ENCODE results near the gene ZZZ3. TPM values are rescaled to one million over a fixed set of nuclear protein-coding genes. Genes with fewer than 3 reads are reported as not detected.
"Not testable (repeated sequence)": the region's sequence is repeated elsewhere in the genome, so short reads cannot be mapped to it uniquely, and the experiment has no call there.

Gene ZZZ3
- polyA plus RNA-seq, 1 experiment: 46.2 TPM

GRCh38 chr1:77678660-77679610 is 3.5 kb downstream of the ZZZ3 start:
- POLR2A ChIA-PET: no interaction called here
- Histone ChIP-seq H3K27ac (ENCODE audit: low read depth, low read length) (no peak overlapping the region), H3K27me3 (ENCODE audit: control insufficient read depth, insufficient read depth, low read length) (no peaks in the 10 kb centered on the region), H3K9me3 (ENCODE audit: control insufficient read depth, insufficient read depth, low read length) (no peaks in the 10 kb centered on the region; the same call in 1 of the 2 replicates), H3K4me3 (ENCODE audit: low read depth, low read length) (no peak overlapping the region)
- CTCF ChIA-PET: interaction anchor here (0.8 to 1.2 kb wide), 2 partner anchors 10 to 145 kb away, joined by 3 read pairs; no protein-coding TSS in a partner anchor
- no peak for DNase-seq (ENCODE audit: low read depth, low spot score)
- no peak for TF ChIP-seq CTCF (IDR thresholded peaks at IDR 0.05; ENCODE audit: low read depth, low read length)

GRCh38 chr1:77674807-77675206 is 7.7 kb downstream of the ZZZ3 start:
- H3K27ac ChIP-seq (ENCODE audit: low read depth, low read length); H3K9me3 ChIP-seq (ENCODE audit: control insufficient read depth, insufficient read depth, low read length); DNase-seq (ENCODE audit: low read depth, low spot score); POLR2A ChIA-PET; CTCF ChIA-PET; H3K27me3 ChIP-seq (ENCODE audit: control insufficient read depth, insufficient read depth, low read length); H3K4me3 ChIP-seq (ENCODE audit: low read depth, low read length): not testable (repeated sequence)

GRCh38 chr1:77673716-77674355 is 8.6 kb downstream of the ZZZ3 start:
- no peak for TF ChIP-seq CTCF (IDR thresholded peaks at IDR 0.05; ENCODE audit: low read depth, low read length)
- H3K9me3 ChIP-seq (ENCODE audit: control insufficient read depth, insufficient read depth, low read length): no peaks in the 10 kb centered on the region
- H3K27ac ChIP-seq (ENCODE audit: low read depth, low read length): no peak overlapping the region
- no peak overlapping the region for H3K4me3 ChIP-seq (ENCODE audit: low read depth, low read length)
- no peak for DNase-seq (ENCODE audit: low read depth, low spot score)
- no peaks in the 10 kb centered on the region for H3K27me3 ChIP-seq (ENCODE audit: control insufficient read depth, insufficient read depth, low read length)
- ChIA-PET POLR2A (interaction anchor here (0.7 kb wide), 1 partner anchor 10 kb away, joined by 3 read pairs; no protein-coding TSS in a partner anchor), CTCF (interaction anchor here (0.6 to 0.9 kb wide), 2 partner anchors 10 to 24 kb away, joined by 4 read pairs; no protein-coding TSS in a partner anchor)

GRCh38 chr1:77673030-77673429 is 9.4 kb downstream of the ZZZ3 start:
- TF ChIP-seq CTCF (IDR thresholded peaks at IDR 0.05; ENCODE audit: low read depth, low read length): no peak
- no peak overlapping the region for H3K27ac ChIP-seq (ENCODE audit: low read depth, low read length)
- DNase-seq (ENCODE audit: low read depth, low spot score): no peak
- no peaks in the 10 kb centered on the region for H3K9me3 ChIP-seq (ENCODE audit: control insufficient read depth, insufficient read depth, low read length)
- no peak overlapping the region for H3K4me3 ChIP-seq (ENCODE audit: low read depth, low read length)
- ChIA-PET CTCF (interaction anchor here (1.0 kb wide), 1 partner anchor 10 kb away, joined by 3 read pairs; the partner anchor contains the start of gene ZZZ3), POLR2A (no interaction called here)
- H3K27me3 ChIP-seq (ENCODE audit: control insufficient read depth, insufficient read depth, low read length): no peaks in the 10 kb centered on the region

- Histone ChIP-seq H3K27me3 (ENCODE audit: control insufficient read depth, insufficient read depth, low read length) (no peaks in the 10 kb centered on the region), H3K4me3 (ENCODE audit: low read depth, low read length) (no peak overlapping the region; the same call in 1 of the 2 replicates), H3K9me3 (ENCODE audit: control insufficient read depth, insufficient read depth, low read length) (no peaks in the 10 kb centered on the region), H3K27ac (ENCODE audit: low read depth, low read length) (no peak overlapping the region)
- DNase-seq (ENCODE audit: low read depth, low spot score): no peak
- POLR2A ChIA-PET: no interaction called here
- CTCF ChIA-PET: interaction anchor here (1.0 kb wide), 1 partner anchor 10 kb away, joined by 3 read pairs; the partner anchor contains the start of gene ZZZ3
- TF ChIP-seq CTCF (IDR thresholded peaks at IDR 0.05; ENCODE audit: low read depth, low read length): no peak
Observed at GRCh38 chr1:77672374-77672773, 10.1 kb downstream of the ZZZ3 start.

Measured in AG04450 (cell line).